MCF 10A (cell line): ENCODE results near the gene ACAN. TPM values are rescaled to one million over a fixed set of nuclear protein-coding genes. Genes with fewer than 3 reads are reported as not detected.
A peak's percentile ranks its signal among the peaks of the same experiment; 100 is the strongest.

Source experiments
- BruUV-seq: library from RNA; stranded (reverse); fragments of 400-500 nt; replicated peaks from 2 replicates; lab custom pipeline; 2021; lab: Mats Ljungman, UMichigan
- CTCF ChIA-PET: fragments of 300-600 bp; sonication (Branson Sonifier 250); formaldehyde crosslinking; extraction: SDS; loops from one replicate; lab custom pipeline; 2021; ENCODE audit warnings: antibody characterized with exemption, inconsistent platforms; lab: Yijun Ruan, JAX
- POLR2A ChIA-PET: fragments of 300-600, 350-650 bp; sonication (Branson Sonifier 250); formaldehyde crosslinking; extraction: SDS; loops from one replicate; lab custom pipeline; 2020; ENCODE audit warnings: antibody characterized with exemption, inconsistent platforms; lab: Yijun Ruan, JAX
- DNase-seq: peaks from one replicate; pipeline ENCODE4 v3.0.0-alpha.2; 2018; ENCODE audit not compliant: unreplicated experiment
- H3K27ac Mint-ChIP-seq: one replicate; pipeline ENCODE4 v1.8.0; 2022; ENCODE audit warnings: mild to moderate bottlenecking, low read depth, mixed read lengths; ENCODE audit not compliant: unreplicated experiment
- H3K27me3 Mint-ChIP-seq: one replicate; pipeline ENCODE4 v1.8.0; 2022; ENCODE audit warnings: mixed read lengths; ENCODE audit not compliant: insufficient read depth, unreplicated experiment
- H3K36me3 Mint-ChIP-seq: one replicate; pipeline ENCODE4 v1.8.0; 2022; ENCODE audit warnings: mild to moderate bottlenecking, moderate library complexity, mixed read lengths; ENCODE audit not compliant: insufficient read depth, unreplicated experiment
- H3K4me1 Mint-ChIP-seq: one replicate; pipeline ENCODE4 v1.8.0; 2022; ENCODE audit warnings: mixed read lengths; ENCODE audit not compliant: insufficient read depth, unreplicated experiment
- H3K4me3 Mint-ChIP-seq: one replicate; pipeline ENCODE4 v1.8.0; 2022; ENCODE audit warnings: mild to moderate bottlenecking, moderate library complexity, mixed read lengths; ENCODE audit not compliant: unreplicated experiment
- H3K9me3 Mint-ChIP-seq: one replicate; pipeline ENCODE4 v1.8.0; 2022; ENCODE audit warnings: mixed read lengths; ENCODE audit not compliant: unreplicated experiment
- intact Hi-C: fragments of 100-400 bp; cut with micrococcal nuclease; formaldehyde crosslinking; loops from 2 replicates; pipeline ENCODE4 v1.14.1; 2022
- total RNA-seq: library from RNA; stranded (reverse); gene quantifications from 2 replicates; pipeline ENCODE4 v1.2.3, GENCODE V29; 2022
- TF ChIP-seq, protein P1 (sequence below): fragments of 200-600 bp; IDR thresholded peaks from one replicate; pipeline ENCODE4 v1.8.0; 2022; ENCODE audit warnings: antibody characterized with exemption, mild to moderate bottlenecking; ENCODE audit not compliant: unreplicated experiment

The ACAN gene
- total RNA-seq, 1 experiment from 2014 or later = not detected

DNA sequence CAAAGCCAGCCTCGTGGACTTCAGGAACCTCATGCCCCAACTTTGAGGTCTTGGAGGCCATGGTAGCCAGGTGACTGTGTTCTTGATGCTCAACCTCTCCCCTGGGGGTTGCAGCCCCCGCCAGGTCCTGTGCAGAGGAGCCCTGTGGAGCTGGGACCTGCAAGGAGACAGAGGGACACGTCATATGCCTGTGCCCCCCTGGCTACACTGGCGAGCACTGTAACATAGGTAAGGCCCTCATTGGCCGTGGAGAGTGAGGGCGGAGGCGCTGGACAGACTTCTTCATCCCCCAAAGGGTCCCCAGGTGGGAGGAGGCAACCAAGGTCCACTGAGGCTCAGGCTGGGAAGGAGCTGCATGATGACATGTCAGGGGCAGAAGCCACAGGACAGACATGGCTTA lies 57.0 kb downstream of the ACAN start:
- no peak overlapping the region for H3K27ac Mint-ChIP-seq
- TF ChIP-seq, protein P1, sequence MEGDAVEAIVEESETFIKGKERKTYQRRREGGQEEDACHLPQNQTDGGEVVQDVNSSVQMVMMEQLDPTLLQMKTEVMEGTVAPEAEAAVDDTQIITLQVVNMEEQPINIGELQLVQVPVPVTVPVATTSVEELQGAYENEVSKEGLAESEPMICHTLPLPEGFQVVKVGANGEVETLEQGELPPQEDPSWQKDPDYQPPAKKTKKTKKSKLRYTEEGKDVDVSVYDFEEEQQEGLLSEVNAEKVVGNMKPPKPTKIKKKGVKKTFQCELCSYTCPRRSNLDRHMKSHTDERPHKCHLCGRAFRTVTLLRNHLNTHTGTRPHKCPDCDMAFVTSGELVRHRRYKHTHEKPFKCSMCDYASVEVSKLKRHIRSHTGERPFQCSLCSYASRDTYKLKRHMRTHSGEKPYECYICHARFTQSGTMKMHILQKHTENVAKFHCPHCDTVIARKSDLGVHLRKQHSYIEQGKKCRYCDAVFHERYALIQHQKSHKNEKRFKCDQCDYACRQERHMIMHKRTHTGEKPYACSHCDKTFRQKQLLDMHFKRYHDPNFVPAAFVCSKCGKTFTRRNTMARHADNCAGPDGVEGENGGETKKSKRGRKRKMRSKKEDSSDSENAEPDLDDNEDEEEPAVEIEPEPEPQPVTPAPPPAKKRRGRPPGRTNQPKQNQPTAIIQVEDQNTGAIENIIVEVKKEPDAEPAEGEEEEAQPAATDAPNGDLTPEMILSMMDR = no peak
- H3K4me1 Mint-ChIP-seq = peaks cover 2% of the 10 kb centered on the region
- H3K4me3 Mint-ChIP-seq = no peak overlapping the region
- peaks cover 14% of the 10 kb centered on the region for H3K27me3 Mint-ChIP-seq
- no peaks in the 10 kb centered on the region for H3K36me3 Mint-ChIP-seq
- DNase-seq = no peak
- no TSS peak for BruUV-seq
- CTCF ChIA-PET = no interaction called here
- POLR2A ChIA-PET = no interaction called here
- intact Hi-C loops = no loop called here
- H3K9me3 Mint-ChIP-seq = no peaks in the 10 kb centered on the region

GRCh38 chr15:88863412-88863811 lies 60.2 kb downstream of the ACAN start:
- TF ChIP-seq, protein P1 = no peak
- no peaks in the 10 kb centered on the region for H3K36me3 Mint-ChIP-seq
- H3K27ac Mint-ChIP-seq = no peak overlapping the region
- DNase-seq = no peak
- peaks cover 12% of the 10 kb centered on the region for H3K4me1 Mint-ChIP-seq
- CTCF ChIA-PET = interaction anchor here (0.6 kb wide), 1 partner anchor 784 kb away, joined by 3 read pairs; no protein-coding TSS in a partner anchor
- intact Hi-C loops = no loop called here
- BruUV-seq = no TSS peak
- peaks cover 10% of the 10 kb centered on the region for H3K27me3 Mint-ChIP-seq
- H3K4me3 Mint-ChIP-seq = no peak overlapping the region
- H3K9me3 Mint-ChIP-seq = no peaks in the 10 kb centered on the region
- POLR2A ChIA-PET = interaction anchor here (1.4 kb wide), 1 partner anchor 161 kb away, joined by 3 read pairs; no protein-coding TSS in a partner anchor

DNA sequence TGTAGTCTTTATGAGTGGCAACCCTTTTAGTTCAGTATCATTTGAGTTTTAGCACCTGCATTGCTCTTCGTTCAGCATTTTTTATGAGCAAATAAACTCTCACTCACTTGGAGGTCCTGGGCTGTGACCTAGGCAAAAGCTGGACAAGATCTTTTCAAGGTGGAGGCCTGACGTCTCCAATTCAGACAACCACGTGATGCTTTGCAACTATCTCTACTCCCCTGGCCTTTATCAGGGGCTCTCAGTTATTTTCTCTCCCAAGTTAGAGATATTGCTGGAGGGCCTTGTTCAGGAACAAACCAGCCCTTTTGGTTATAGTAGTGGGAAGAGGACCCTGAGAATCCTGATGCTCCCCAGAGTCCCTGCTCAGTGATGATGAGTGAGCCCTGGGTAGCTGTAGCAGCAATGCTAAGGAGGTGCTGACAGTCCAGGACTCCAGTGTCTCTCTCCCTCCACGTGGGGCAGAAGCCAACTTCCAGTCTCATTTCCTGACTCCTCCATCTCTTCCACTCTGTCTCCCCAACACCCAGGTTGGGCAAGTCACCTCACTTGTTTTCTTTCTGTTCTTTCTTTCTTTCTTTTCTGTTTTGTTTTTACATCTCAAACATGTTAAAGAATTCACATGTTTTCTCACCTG lies 61.7 kb downstream of the ACAN start:
- Mint-ChIP-seq H3K36me3 (no peaks in the 10 kb centered on the region), H3K27ac (no peak overlapping the region), H3K4me3 (no peak overlapping the region), H3K27me3 (peaks cover 10% of the 10 kb centered on the region), H3K9me3 (no peaks in the 10 kb centered on the region), H3K4me1 (peaks cover 12% of the 10 kb centered on the region)
- ChIA-PET CTCF (interaction anchor here (0.8 kb wide), 1 partner anchor 11 kb away, joined by 3 read pairs; no protein-coding TSS in a partner anchor), POLR2A (no interaction called here)
- DNase-seq = no peak
- intact Hi-C loops = no loop called here
- BruUV-seq = no TSS peak
- TF ChIP-seq, protein P1 = no peak

DNA sequence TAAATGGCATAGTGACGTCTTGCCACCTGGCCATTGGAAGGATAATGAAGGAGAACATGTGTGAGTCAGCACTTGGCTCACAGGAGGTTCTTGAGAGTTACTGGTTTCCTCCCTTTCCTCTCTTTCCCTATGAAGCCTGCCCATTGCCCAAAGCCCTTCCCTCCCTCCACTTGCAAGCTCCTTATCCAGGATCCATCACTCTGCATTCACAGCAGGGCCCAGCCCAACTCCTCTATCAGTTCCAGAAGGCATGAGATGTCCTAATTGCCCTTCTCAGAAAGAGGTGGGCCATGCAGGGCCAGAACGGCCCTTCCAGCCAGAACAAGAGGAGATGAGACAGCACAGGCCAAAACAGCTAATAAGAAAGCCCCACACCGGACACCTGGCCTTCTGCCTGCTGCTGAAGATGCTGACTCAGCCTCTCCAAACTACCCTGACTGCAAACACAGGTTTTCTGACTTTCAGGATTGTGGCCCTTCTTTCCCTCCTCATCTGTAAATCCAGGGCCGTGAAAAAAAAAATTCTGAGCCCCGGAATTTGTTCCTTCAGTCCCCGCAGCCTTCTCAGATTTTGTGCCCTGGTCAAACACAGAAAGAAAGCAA lies 62.4 kb downstream of the ACAN start:
- CTCF ChIA-PET = interaction anchor here (0.8 kb wide), 1 partner anchor 10 kb away, joined by 3 read pairs; no protein-coding TSS in a partner anchor
- DNase-seq = peak; percentile 34
- no peak overlapping the region for H3K4me3 Mint-ChIP-seq

More for the DNA sequence above, 62.4 kb downstream of the ACAN start:
- Mint-ChIP-seq H3K27ac (peak overlapping the region; percentile 12), H3K4me1 (peaks cover 12% of the 10 kb centered on the region), H3K36me3 (no peaks in the 10 kb centered on the region), H3K9me3 (no peaks in the 10 kb centered on the region), H3K27me3 (peaks cover 10% of the 10 kb centered on the region)
- intact Hi-C loops = no loop called here
- POLR2A ChIA-PET = no interaction called here
- TF ChIP-seq, protein P1 = no peak
- BruUV-seq = no TSS peak
